ENCODE measurements around the gene TAS2R3.

Gene TAS2R3

GRCh38 chr7:141763797-141764196 lies at the start of gene TAS2R3:
TSS of gene TAS2R3 (plus strand) at chr7:141764097. CDS start at chr7:141764159, 62 bp downstream.
- Histone ChIP-seq H3K27me3 (replicated peaks; ENCODE audit: insufficient read depth, low read length) (no peaks in the 10 kb centered on the region), H3K4me2 (ENCODE audit: low read depth, low read length) (no peak within 1 kb of the TSS), H3F3A (ENCODE audit: insufficient read depth, low read length) (no peaks in the 10 kb centered on the region), H3K9me3 (replicated peaks; ENCODE audit: insufficient read depth, low read length) (no peaks in the 10 kb centered on the region), H4K20me1 (ENCODE audit: insufficient read depth, low read length) (no peaks in the 10 kb centered on the region), H3K79me2 (ENCODE audit: low read length) (no peaks in the 10 kb centered on the region), H3K9ac (ENCODE audit: low read length) (no peak within 1 kb of the TSS), H3K4me1 (ENCODE audit: low read length) (no peaks in the 10 kb centered on the region), H3K4me3 (ENCODE audit: low read length) (no peak within 1 kb of the TSS), H2AFZ (ENCODE audit: low read length) (no peak within 1 kb of the TSS), H3K27ac (ENCODE audit: low read length) (no peak within 1 kb of the TSS), H3K36me3 (replicated peaks; ENCODE audit: insufficient read depth, low read length) (peaks cover 3% of the 10 kb centered on the region; the same call in 1 of the 2 replicates), H3K9me2 (replicated peaks; ENCODE audit: insufficient read depth, low read length) (no peaks in the 10 kb centered on the region)
- no peak for DNase-seq
- no peak for TF ChIP-seq CTCF (IDR thresholded peaks at IDR 0.05; ENCODE audit: low read length)
- TF ChIP-seq EZH2phosphoT487 (IDR thresholded peaks at IDR 0.05; ENCODE audit: low read length): no peak
- no peak for TF ChIP-seq EZH2 (optimal IDR thresholded peaks at IDR 0.05; ENCODE audit: low read depth, low read length)

- Histone ChIP-seq H3K27ac (ENCODE audit: low read length) (no peak overlapping the region), H3K4me2 (ENCODE audit: low read depth, low read length) (no peak overlapping the region), H3K36me3 (replicated peaks; ENCODE audit: insufficient read depth, low read length) (no peaks in the 10 kb centered on the region), H3K9me3 (replicated peaks; ENCODE audit: insufficient read depth, low read length) (no peaks in the 10 kb centered on the region), H3K27me3 (replicated peaks; ENCODE audit: insufficient read depth, low read length) (no peaks in the 10 kb centered on the region), H3F3A (ENCODE audit: insufficient read depth, low read length) (no peaks in the 10 kb centered on the region), H3K4me3 (ENCODE audit: low read length) (no peak overlapping the region), H2AFZ (ENCODE audit: low read length) (no peak overlapping the region), H4K20me1 (ENCODE audit: insufficient read depth, low read length) (no peaks in the 10 kb centered on the region), H3K79me2 (ENCODE audit: low read length) (no peaks in the 10 kb centered on the region), H3K9me2 (replicated peaks; ENCODE audit: insufficient read depth, low read length) (no peaks in the 10 kb centered on the region), H3K9ac (ENCODE audit: low read length) (no peak overlapping the region), H3K4me1 (ENCODE audit: low read length) (no peaks in the 10 kb centered on the region)
- DNase-seq: no peak
- TF ChIP-seq EZH2 (optimal IDR thresholded peaks at IDR 0.05; ENCODE audit: low read depth, low read length): no peak
- TF ChIP-seq EZH2phosphoT487 (IDR thresholded peaks at IDR 0.05; ENCODE audit: low read length): no peak
- no peak for TF ChIP-seq CTCF (IDR thresholded peaks at IDR 0.05; ENCODE audit: low read length)
These were observed 49.3 kb upstream of the TAS2R3 start for GRCh38 chr7:141714571-141714970.

GRCh38 chr7:141715018-141715417 lies 48.9 kb upstream of the TAS2R3 start:
- no peak overlapping the region for H2AFZ ChIP-seq (ENCODE audit: low read length)
- no peaks in the 10 kb centered on the region for H4K20me1 ChIP-seq (ENCODE audit: insufficient read depth, low read length)
- H3K9ac ChIP-seq (ENCODE audit: low read length): no peak overlapping the region
- H3F3A ChIP-seq (ENCODE audit: insufficient read depth, low read length): no peaks in the 10 kb centered on the region
- no peak overlapping the region for H3K27ac ChIP-seq (ENCODE audit: low read length)
- no peaks in the 10 kb centered on the region for H3K27me3 ChIP-seq (replicated peaks; ENCODE audit: insufficient read depth, low read length)
- TF ChIP-seq EZH2phosphoT487 (IDR thresholded peaks at IDR 0.05; ENCODE audit: low read length): no peak
- TF ChIP-seq EZH2 (optimal IDR thresholded peaks at IDR 0.05; ENCODE audit: low read depth, low read length): no peak
- no peak for TF ChIP-seq CTCF (IDR thresholded peaks at IDR 0.05; ENCODE audit: low read length)
- no peak overlapping the region for H3K4me2 ChIP-seq (ENCODE audit: low read depth, low read length)
- no peaks in the 10 kb centered on the region for H3K9me3 ChIP-seq (replicated peaks; ENCODE audit: insufficient read depth, low read length)
- H3K4me1 ChIP-seq (ENCODE audit: low read length): no peaks in the 10 kb centered on the region
- no peaks in the 10 kb centered on the region for H3K36me3 ChIP-seq (replicated peaks; ENCODE audit: insufficient read depth, low read length)
- H3K9me2 ChIP-seq (replicated peaks; ENCODE audit: insufficient read depth, low read length): no peaks in the 10 kb centered on the region
- no peak overlapping the region for H3K4me3 ChIP-seq (ENCODE audit: low read length)
- H3K79me2 ChIP-seq (ENCODE audit: low read length): no peaks in the 10 kb centered on the region
- no peak for DNase-seq

All from MM.1S (cell line).